GM21423 (cell line): ENCODE results near the gene TGOLN2.
A peak's percentile ranks its signal among the peaks of the same experiment; 100 is the strongest.
"Not testable (repeated sequence)": the region's sequence is repeated elsewhere in the genome, so short reads cannot be mapped to it uniquely, and the experiment has no call there.

Experiments
- ATAC-seq: cut with Tn5 transposase; IDR thresholded peaks from one replicate; pipeline ENCODE4 v1.9.1; 2021; ENCODE audit warnings: mild to moderate bottlenecking, moderate library complexity; ENCODE audit not compliant: unreplicated experiment

Gene TGOLN2

GRCh38 chr2:85327822-85328617 lies at the start of gene TGOLN2:
TGOLN2 (minus strand) TSS chr2:85327989; CDS start chr2:85327962, 27 bp downstream.
- peak; percentile 83 for ATAC-seq

- ATAC-seq = no peak
Measured at GRCh38 chr2:85377083-85377482, 49.3 kb upstream of the TGOLN2 start.

DNA sequence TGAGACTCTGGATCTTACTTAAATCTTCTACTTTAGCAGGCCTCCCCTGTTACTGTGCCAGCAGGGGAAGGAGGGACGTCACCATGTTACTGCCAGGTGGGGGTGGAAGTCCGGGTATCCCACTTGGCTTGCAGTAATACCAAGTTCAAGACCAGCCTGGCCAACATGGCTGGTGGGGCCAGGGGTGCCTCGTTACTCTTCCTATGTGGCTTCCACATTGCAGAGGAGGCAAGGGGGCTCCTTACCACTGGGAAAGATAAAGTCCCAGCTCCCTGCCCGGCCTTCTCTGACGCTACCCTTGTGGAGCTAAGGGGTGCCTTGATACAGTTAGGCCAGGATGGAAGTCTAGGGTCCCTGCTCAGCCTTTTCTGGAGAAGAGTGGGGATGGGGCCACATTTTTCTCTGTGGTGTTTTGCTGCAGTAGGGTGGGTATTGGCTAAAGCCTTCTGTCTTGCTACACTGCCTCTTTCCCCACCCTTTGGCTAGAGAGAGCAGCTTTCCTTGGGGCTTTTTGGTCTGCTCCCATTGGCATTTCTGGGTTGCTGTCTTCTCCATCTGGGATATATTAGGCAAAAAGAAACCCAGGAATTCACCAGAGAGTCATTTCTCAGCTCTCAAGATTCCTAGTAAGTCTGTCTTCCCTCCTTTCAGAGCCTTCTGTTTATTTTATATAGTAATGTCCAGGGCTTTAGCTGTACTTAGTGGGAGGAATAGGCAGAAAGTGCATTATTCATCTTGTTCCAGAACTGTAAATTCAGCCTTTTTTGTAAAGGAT lies 48.7 kb upstream of the TGOLN2 start:
- no peak for ATAC-seq

GRCh38 chr2:85371045-85371444 lies 43.3 kb upstream of the TGOLN2 start:
- ATAC-seq = no peak

DNA sequence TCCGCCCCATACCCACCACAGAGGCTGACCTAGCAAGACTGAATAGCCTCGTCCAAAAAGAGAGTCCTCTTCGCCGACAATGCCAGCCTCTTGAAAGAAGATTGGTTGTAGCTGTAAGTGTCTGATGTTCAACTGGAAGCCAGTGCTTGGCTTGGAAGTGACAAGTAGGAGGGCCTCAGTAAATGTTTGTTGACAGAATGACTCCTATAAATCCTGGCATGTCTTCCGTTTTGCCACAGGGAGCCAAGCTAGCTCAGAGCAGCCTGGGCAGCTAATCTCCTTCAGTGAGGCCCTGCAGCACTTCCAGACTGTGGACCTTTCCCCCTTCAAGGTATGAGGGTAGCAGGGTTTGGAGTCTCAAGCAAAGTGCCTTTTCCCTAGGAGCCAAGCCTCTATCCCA lies 41.7 kb upstream of the TGOLN2 start:
- no peak for ATAC-seq

DNA sequence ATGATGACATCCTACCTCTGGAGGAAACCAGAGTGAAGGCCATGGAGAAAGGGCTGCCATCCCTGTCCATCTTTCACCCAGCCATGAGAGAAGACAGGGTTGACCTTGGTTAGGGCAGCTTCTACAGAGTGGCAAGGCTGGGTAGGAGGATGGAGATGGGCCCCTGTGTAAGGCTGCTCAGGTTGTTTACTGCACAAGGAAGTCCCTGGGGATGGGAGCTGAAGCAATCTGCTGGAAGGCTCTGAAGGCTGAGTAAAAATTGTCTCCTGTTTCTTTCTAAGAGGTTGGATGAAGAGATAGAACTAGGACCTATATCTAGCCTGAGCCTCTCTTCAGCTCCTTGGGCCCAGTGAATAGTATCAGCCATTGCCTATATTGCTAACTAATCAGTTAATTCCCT lies 41.1 kb upstream of the TGOLN2 start:
- no peak for ATAC-seq

DNA sequence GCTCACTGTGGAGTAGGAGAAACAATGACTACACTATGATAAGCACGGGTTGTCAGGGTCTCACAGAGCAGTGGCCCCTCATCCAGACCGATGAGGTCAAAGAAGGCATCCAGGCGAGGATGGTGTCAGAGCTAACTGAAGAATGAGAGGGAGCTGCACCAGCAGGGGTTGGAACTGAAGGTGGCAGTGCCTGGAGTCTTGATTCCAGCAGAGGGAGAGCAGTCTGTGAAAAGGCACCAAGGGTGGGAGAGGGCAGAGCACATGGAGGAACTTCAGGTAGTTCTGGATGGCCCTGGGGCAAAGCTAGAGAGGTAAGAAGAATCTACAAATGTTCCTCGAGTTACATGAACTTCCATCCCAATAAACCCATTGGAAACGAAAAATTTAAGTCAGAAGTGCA lies 39.4 kb upstream of the TGOLN2 start:
- no peak for ATAC-seq

DNA sequence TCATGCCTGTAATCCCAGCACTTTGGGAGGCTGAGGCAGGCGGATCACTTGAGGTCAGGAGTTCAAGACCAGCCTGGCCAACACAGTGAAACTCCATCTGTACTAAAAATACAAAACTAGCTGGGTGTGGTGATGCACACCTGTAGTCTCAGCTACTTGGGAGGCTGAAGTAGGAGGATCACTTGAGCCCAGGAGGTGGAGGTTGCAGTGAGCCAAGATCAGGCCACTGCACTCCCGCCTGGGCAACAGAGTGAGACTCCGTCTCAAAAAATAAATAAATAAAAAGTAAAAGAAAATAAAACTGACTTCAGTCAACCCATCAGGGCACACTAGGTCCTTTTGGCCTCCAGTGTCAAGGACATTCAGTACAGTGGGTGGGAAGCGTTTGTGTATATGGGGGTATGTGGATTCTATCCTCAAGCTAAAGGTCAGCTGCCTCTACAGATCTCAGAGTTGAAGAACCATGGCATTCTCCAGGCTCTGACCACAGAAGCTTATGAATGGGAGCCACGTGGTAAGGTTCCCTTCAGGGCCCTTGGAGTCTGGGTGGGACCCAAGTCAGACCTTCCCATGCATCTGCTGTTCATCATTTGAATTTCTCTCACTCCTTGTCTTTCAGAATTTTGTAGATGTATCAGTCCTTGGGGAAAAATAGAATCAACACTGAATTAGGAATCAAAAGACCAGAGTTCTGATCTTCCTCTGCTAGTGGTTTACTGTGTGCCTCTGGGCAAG lies 35.0 kb upstream of the TGOLN2 start:
- not testable (repeated sequence) for ATAC-seq

DNA sequence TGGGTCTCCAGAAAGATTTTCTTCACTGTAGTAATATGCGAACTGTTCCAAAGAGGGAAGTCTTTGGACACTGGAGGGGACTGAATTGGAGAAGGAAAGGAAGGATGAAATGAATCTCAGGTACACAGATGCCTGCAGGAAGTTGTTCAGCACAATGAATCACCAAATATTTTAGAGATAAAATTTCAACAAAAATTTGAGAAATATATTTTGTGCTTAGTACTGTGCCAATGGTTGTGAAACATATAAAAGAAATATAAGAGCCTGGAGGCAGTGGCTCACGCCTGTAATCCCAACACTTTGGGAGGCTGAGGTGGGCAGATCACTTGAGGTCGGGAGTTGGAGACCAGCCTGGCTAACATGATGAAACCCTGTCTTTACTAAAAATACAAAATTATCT lies 29.9 kb upstream of the TGOLN2 start:
- ATAC-seq = no peak

- ATAC-seq = no peak
Measured at GRCh38 chr2:85356186-85356585, 28.4 kb upstream of the TGOLN2 start.

DNA sequence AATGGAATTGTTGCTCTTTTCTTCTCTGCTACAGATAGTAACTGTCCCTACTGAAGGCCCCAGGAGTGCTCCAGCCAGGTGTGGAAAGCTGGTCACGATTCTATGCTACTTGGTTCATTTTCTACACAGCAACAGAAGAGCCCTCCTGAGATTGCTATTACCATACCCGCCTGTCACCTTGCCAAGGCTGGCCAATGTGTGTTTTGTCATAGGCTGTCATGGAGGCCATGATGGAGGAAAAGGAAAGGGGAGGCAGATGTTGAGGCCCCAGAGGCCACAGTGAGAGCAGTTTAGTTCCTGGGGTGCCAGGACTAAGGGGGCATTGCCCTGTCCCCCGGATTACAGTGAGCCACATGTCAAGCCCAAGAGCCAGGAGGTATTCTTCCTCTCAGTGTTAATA lies 27.7 kb upstream of the TGOLN2 start:
- no peak for ATAC-seq

GRCh38 chr2:85355073-85355410 lies 27.3 kb upstream of the TGOLN2 start:
- ATAC-seq = no peak

DNA sequence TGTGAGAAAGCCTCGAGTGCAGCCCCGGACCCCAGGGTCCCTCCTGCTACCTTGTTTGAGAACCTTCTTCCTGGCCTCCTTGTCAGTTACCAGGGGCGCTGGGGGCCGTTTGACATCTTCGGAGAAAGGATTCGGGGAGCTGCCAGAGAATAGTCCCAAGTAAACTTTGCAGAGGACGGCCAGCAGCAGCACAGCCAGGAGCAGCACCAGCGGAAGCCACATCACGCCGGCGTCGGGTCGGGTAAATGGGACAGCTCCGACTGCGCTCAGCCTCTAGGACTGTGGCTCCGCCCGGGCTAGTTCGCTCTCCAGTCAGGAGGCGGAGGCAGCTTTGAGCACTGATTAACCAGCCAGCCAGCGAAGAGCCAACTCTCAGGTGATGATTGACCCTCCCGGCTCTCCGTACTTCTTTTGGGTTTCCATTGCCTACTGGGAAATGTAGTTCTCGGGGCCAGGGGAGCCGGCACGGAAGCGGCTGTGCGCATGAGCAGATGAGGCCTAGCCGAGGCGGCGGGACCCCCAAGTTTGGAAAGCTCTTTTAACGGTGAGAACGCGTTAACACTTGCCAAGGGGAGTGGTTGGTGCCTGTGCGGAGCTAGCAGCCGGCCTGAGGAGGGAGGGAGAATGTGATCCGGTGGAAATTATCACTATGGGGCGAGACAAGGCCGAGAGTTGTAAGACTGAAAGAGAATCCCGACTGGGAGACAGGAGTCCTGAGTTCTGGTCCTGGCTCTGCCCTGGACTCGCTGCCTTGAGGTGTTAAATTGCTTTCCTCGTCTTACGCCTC lies 26.7 kb upstream of the TGOLN2 start, which contains the start of the genes ELMOD3 and RETSAT:
Gene ELMOD3 (plus strand): TSS at position 484 of the 787 bp plus-strand sequence. CDS start 2,430 bp downstream, outside the sequence.
Gene RETSAT (minus strand): TSS at position 243 of the 787 bp plus-strand sequence. CDS start 21 bp downstream, at position 222.
- ATAC-seq = peak; percentile 99

DNA sequence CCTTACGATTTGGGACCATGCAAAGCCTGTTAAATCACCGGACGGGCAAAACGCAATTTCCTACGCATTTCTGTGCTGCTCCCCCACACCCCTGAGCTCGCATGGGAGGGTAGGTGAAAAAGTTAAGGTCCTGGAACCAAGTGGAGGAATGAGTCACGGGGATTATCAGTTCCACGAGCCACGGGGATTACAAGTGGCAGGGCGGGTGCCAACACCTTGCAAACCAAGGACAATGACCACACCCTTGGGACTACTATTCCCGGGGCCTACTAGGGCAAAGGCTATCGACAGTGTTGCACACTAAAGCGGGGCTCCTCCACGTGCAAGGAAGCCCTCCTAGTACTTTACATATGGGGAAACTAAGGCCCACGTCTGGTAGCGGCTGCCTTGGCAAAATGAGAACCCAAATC lies 26.1 kb upstream of the TGOLN2 start:
- no peak for ATAC-seq

DNA sequence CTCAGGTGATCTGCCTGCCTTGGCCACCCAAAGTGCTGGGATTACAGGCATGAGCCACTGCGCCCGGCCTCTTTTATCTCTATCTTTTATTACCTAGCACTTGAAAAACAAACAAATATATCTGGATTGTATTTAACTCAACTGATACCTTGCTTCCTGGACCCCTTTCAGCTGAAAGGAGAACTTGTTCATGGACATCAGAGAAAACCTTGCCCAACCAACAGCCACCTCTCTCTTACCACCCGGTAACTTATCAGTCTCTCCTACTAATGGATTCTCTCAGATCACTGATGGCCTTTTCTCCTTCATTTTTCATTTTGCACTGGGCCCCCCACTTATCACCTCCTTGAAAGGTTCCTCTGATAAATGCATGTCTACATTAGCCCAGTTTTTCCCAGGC lies 19.8 kb upstream of the TGOLN2 start:
- ATAC-seq = no peak

GRCh38 chr2:85344356-85344954 lies 16.7 kb upstream of the TGOLN2 start:
- no peak for ATAC-seq

DNA sequence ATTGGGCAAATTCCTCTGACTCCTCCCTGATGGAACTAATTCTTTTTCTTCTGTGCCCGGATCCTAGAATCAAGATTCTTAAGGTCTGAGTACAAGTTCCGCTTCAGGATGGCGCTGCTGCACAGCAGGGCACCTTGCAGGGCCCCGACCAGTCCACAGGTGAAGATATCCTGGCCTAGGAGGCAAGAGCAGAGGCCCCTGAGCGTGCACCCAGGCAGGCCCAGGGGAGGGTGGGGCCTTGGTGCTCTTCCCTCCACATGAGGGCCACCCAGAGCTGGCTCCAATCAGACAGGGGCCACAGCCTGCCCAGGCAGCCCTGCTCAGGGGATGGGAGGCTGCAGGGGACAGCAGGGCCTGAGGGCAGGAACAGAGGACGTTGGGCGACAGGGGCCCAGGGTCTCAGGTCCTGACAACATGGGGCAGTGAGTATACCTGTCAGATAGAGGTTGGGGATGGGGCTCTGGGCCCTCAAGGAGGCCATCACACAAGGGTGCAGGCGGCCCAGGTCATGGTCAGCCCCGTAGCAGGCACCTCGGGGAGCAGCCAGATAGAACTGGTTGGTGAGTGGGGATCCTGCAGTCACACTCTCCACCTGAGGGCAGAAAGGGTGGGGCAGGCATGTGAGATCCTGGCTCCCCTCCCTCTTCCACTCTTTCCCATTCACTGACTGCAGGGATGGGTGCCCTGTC lies 15.6 kb upstream of the TGOLN2 start:
- ATAC-seq = not testable (repeated sequence)

- ATAC-seq = no peak
Measured at GRCh38 chr2:85342156-85342555, 14.4 kb upstream of the TGOLN2 start.

GRCh38 chr2:85341269-85342029 lies 13.7 kb upstream of the TGOLN2 start:
- ATAC-seq = no peak
